ENCODE results near the gene SRPX2. TPM values are rescaled to one million over a fixed set of nuclear protein-coding genes. Genes with fewer than 3 reads are reported as not detected.

SRPX2 gene
- total RNA-seq, 1 donor from 2014 or later = 39.3 TPM

DNA sequence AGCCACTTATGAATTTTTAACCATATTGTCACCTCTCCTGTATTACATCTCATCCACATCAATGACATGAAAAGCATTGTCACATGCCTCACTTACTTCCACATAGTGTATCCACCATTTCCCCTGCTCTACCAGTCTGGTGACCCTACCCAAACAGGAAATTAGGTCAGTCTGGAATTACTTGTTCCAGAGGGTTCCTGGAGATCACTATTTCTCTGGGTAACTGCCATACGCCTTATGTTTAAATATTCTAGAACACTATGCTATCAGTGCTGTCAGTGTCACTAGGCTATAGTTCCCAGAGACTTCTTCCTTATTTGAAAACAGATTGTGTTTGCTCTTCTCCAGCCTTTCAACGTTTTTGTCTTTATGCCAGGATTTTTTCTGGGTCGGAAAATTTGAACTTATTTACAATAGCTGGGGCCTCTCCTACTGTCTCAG is 15.0 kb downstream of the SRPX2 start:
- Histone ChIP-seq H3K9ac (ENCODE audit: low read length) (no peak overlapping the region), H3K79me2 (ENCODE audit: insufficient read depth, low read length) (no peaks in the 10 kb centered on the region), H3K9me3 (ENCODE audit: insufficient read depth, low read depth, low read length) (no peaks in the 10 kb centered on the region), H3K4me3 (ENCODE audit: insufficient read depth, low read depth, low read length) (no peak overlapping the region), H2AFZ (ENCODE audit: low read depth, low read length) (no peak overlapping the region), H3K4me2 (ENCODE audit: low read length) (peak overlapping the region; percentile 15), H3K36me3 (ENCODE audit: insufficient read depth, low read length) (no peaks in the 10 kb centered on the region), H3K27me3 (ENCODE audit: insufficient read depth, low read length) (no peaks in the 10 kb centered on the region), H4K20me1 (ENCODE audit: insufficient read depth, low read length) (no peaks in the 10 kb centered on the region), H3K27ac (ENCODE audit: low read depth, low read length) (no peak overlapping the region), H3K4me1 (ENCODE audit: insufficient read depth, low read length) (no peaks in the 10 kb centered on the region)
- Mint-ChIP-seq H3K36me3 (ENCODE audit: low read depth, unreplicated experiment) (no peaks in the 10 kb centered on the region), H3K4me1 (ENCODE audit: low read depth, unreplicated experiment) (peaks cover 8% of the 10 kb centered on the region), H3K27me3 (ENCODE audit: low read depth, unreplicated experiment) (no peaks in the 10 kb centered on the region), H3K9me3 (ENCODE audit: unreplicated experiment) (no peaks in the 10 kb centered on the region), H3K4me3 (ENCODE audit: unreplicated experiment) (no peak overlapping the region), H3K27ac (ENCODE audit: unreplicated experiment) (no peak overlapping the region)
- TF ChIP-seq, protein P1, sequence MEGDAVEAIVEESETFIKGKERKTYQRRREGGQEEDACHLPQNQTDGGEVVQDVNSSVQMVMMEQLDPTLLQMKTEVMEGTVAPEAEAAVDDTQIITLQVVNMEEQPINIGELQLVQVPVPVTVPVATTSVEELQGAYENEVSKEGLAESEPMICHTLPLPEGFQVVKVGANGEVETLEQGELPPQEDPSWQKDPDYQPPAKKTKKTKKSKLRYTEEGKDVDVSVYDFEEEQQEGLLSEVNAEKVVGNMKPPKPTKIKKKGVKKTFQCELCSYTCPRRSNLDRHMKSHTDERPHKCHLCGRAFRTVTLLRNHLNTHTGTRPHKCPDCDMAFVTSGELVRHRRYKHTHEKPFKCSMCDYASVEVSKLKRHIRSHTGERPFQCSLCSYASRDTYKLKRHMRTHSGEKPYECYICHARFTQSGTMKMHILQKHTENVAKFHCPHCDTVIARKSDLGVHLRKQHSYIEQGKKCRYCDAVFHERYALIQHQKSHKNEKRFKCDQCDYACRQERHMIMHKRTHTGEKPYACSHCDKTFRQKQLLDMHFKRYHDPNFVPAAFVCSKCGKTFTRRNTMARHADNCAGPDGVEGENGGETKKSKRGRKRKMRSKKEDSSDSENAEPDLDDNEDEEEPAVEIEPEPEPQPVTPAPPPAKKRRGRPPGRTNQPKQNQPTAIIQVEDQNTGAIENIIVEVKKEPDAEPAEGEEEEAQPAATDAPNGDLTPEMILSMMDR (IDR thresholded peaks at IDR 0.05; ENCODE audit: insufficient read depth, low read depth, low read length) = no peak
- no peak for TF ChIP-seq EZH2 (IDR thresholded peaks at IDR 0.05; ENCODE audit: insufficient read depth, low read length)
- no peak for DNase-seq (ENCODE audit: low read depth)
- FAIRE-seq = peak; percentile 26

DNA sequence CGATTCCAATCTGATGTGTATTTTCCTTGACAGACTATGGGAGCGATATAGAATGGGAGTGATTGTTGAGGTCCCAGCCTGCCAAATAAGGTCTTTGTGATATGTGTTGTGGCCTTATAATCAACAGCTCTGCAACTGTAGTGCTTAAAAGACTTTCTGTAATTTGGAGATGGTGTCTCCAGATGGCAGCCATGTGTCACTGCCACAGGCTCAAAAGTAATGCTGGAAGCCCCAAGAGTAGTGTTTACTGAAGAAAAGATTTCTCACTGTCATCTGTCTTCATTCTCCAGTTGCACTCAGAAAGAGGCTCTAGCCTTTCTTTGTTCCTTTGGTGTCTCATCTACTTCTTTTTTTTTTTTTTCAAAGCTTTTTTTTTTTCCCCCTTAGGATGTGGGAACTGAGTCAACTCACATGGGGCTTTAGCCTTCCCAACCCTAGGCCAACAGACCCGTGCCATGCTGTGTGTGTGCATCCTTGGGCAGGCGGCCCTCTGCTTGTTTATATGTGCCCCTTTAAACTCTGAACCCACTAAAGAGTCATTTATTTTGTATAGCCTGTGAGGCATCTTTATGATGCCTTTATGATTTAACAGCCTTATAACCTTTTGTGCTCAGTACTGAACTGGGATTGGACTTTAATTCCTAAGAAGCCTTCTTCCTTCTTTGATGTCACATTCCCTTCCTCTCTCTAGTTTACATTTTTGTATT is 15.6 kb downstream of the SRPX2 start:
- Histone ChIP-seq H4K20me1 (ENCODE audit: insufficient read depth, low read length) (no peaks in the 10 kb centered on the region), H3K27ac (ENCODE audit: low read depth, low read length) (no peak overlapping the region), H3K9me3 (ENCODE audit: insufficient read depth, low read depth, low read length) (no peaks in the 10 kb centered on the region), H3K27me3 (ENCODE audit: insufficient read depth, low read length) (no peaks in the 10 kb centered on the region), H3K9ac (ENCODE audit: low read length) (no peak overlapping the region), H3K4me3 (ENCODE audit: insufficient read depth, low read depth, low read length) (no peak overlapping the region), H3K79me2 (ENCODE audit: insufficient read depth, low read length) (no peaks in the 10 kb centered on the region), H2AFZ (ENCODE audit: low read depth, low read length) (no peak overlapping the region), H3K4me1 (ENCODE audit: insufficient read depth, low read length) (no peaks in the 10 kb centered on the region), H3K4me2 (ENCODE audit: low read length) (no peak overlapping the region), H3K36me3 (ENCODE audit: insufficient read depth, low read length) (no peaks in the 10 kb centered on the region)
- Mint-ChIP-seq H3K27ac (ENCODE audit: unreplicated experiment) (no peak overlapping the region), H3K36me3 (ENCODE audit: low read depth, unreplicated experiment) (no peaks in the 10 kb centered on the region), H3K27me3 (ENCODE audit: low read depth, unreplicated experiment) (no peaks in the 10 kb centered on the region), H3K4me1 (ENCODE audit: low read depth, unreplicated experiment) (peaks cover 8% of the 10 kb centered on the region), H3K9me3 (ENCODE audit: unreplicated experiment) (no peaks in the 10 kb centered on the region), H3K4me3 (ENCODE audit: unreplicated experiment) (no peak overlapping the region)
- FAIRE-seq (peak; percentile 97), DNase-seq (ENCODE audit: low read depth) (no peak)
- TF ChIP-seq, protein P1 (IDR thresholded peaks at IDR 0.05; ENCODE audit: insufficient read depth, low read depth, low read length) = no peak
- no peak for TF ChIP-seq EZH2 (IDR thresholded peaks at IDR 0.05; ENCODE audit: insufficient read depth, low read length)

DNA sequence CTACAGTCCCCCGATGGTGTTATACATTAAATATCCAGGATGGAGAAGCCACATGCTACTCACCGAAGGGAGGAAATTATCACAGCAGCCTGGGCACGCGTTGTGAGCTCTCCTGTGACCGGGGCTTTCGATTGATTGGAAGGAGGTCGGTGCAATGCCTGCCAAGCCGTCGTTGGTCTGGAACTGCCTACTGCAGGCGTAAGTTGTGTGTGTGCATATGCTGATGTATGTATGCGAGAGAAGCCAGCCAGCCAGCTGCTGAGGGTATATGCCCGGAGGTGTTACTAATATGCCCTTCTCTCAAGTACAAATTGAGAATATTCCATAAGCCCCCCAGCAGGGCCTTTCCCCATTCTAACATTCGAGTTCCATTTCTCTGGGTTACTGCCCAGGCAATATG is 18.2 kb downstream of the SRPX2 start:
- H3K4me1 Mint-ChIP-seq (ENCODE audit: low read depth, unreplicated experiment) = peaks cover 8% of the 10 kb centered on the region
- no peaks in the 10 kb centered on the region for H3K27me3 Mint-ChIP-seq (ENCODE audit: low read depth, unreplicated experiment)
- H3K79me2 ChIP-seq (ENCODE audit: insufficient read depth, low read length) = no peaks in the 10 kb centered on the region
- H3K36me3 ChIP-seq (ENCODE audit: insufficient read depth, low read length) = peaks cover 3% of the 10 kb centered on the region
- H3K27ac Mint-ChIP-seq (ENCODE audit: unreplicated experiment) = no peak overlapping the region
- no peak overlapping the region for H3K4me3 ChIP-seq (ENCODE audit: insufficient read depth, low read depth, low read length)
- no peaks in the 10 kb centered on the region for H4K20me1 ChIP-seq (ENCODE audit: insufficient read depth, low read length)
- H3K4me2 ChIP-seq (ENCODE audit: low read length) = no peak overlapping the region
- no peak for DNase-seq (ENCODE audit: low read depth)
- FAIRE-seq = no peak
- TF ChIP-seq, protein P1 (IDR thresholded peaks at IDR 0.05; ENCODE audit: insufficient read depth, low read depth, low read length) = no peak
- TF ChIP-seq EZH2 (IDR thresholded peaks at IDR 0.05; ENCODE audit: insufficient read depth, low read length) = no peak
- peaks cover 8% of the 10 kb centered on the region for H3K36me3 Mint-ChIP-seq (ENCODE audit: low read depth, unreplicated experiment)
- no peak overlapping the region for H3K9ac ChIP-seq (ENCODE audit: low read length)
- H2AFZ ChIP-seq (ENCODE audit: low read depth, low read length) = no peak overlapping the region
- no peaks in the 10 kb centered on the region for H3K9me3 Mint-ChIP-seq (ENCODE audit: unreplicated experiment)
- no peak overlapping the region for H3K27ac ChIP-seq (ENCODE audit: low read depth, low read length)
- H3K4me3 Mint-ChIP-seq (ENCODE audit: unreplicated experiment) = no peak overlapping the region
- H3K4me1 ChIP-seq (ENCODE audit: insufficient read depth, low read length) = no peaks in the 10 kb centered on the region
- H3K9me3 ChIP-seq (ENCODE audit: insufficient read depth, low read depth, low read length) = no peaks in the 10 kb centered on the region
- no peaks in the 10 kb centered on the region for H3K27me3 ChIP-seq (ENCODE audit: insufficient read depth, low read length)
